Naive thymus-derived CD8-positive, alpha-beta T cell (primary cell): Measurements from ENCODE around the gene ADCY2. TPM values are rescaled to one million over a fixed set of nuclear protein-coding genes. Genes with fewer than 3 reads are reported as not detected.

Source experiments
- ATAC-seq, 2 donors: fragments of 150-1000 bp; cut with Tn5 transposase in 1 of 2; sonication (Bioruptor Pico), chemical (Tn5 transposase) in 1 of 2; 1 replicate in 1 of 2; 2 replicates in 1 of 2; pipeline ENCODE4 v1.10.0; 2021; ENCODE audit warnings: mild to moderate bottlenecking in 2 of 2, moderate library complexity in 2 of 2
- POLR2A ChIA-PET: fragments of 350-600 bp; sonication (Branson Sonifier 250); formaldehyde crosslinking; loops from one replicate; lab custom pipeline; 2021; ENCODE audit warnings: antibody characterized with exemption; lab: Charles Lee
- DNase-seq, 10 donors: peaks; one replicate each; pipeline versions ENCODE4 v3.0.0 to v3.0.0-alpha.2; 2020 to 2022
- H3K27ac Mint-ChIP-seq, 10 donors: one replicate each; pipeline ENCODE4 v1.8.0; 2020 to 2022; ENCODE audit warnings: mild to moderate bottlenecking in 10 of 10, mixed read lengths in 10 of 10, moderate library complexity in 4 of 10, inconsistent platforms in 1 of 10
- H3K27me3 Mint-ChIP-seq, 5 donors: one replicate each; pipeline ENCODE4 v1.8.0; 2021 to 2022; ENCODE audit warnings: mixed read lengths in 5 of 5
- H3K36me3 Mint-ChIP-seq, 3 donors: one replicate each; pipeline ENCODE4 v1.8.0; 2020 to 2022; ENCODE audit warnings: mixed read lengths in 3 of 3, mild to moderate bottlenecking in 2 of 3, inconsistent platforms in 1 of 3
- H3K4me1 Mint-ChIP-seq, 4 donors: one replicate each; pipeline ENCODE4 v1.8.0; 2021 to 2022; ENCODE audit warnings: mixed read lengths in 4 of 4
- H3K4me3 Mint-ChIP-seq, 10 donors: one replicate each; pipeline ENCODE4 v1.8.0; 2020 to 2022; ENCODE audit warnings: mild to moderate bottlenecking in 10 of 10, mixed read lengths in 10 of 10, moderate library complexity in 6 of 10, inconsistent platforms in 1 of 10
- H3K9me3 Mint-ChIP-seq, 9 donors: one replicate each; pipeline ENCODE4 v1.8.0; 2020 to 2022; ENCODE audit warnings: mixed read lengths in 9 of 9, mild to moderate bottlenecking in 3 of 9, inconsistent platforms in 1 of 9, moderate library complexity in 1 of 9
- polyA plus RNA-seq, 3 donors: library from polyadenylated mRNA; unstranded; fragments of 300-500 nt; fragmentation: Illumina TruSeq; gene quantifications; one replicate each; pipeline ENCODE4 v1.2.3, GENCODE V29; 2021
- total RNA-seq, 8 experiments: library from RNA in 2 of 8; stranded (reverse) in 2 of 8; gene quantifications; one replicate each; pipeline ENCODE4 v1.2.3 and lab custom pipeline; 2021 to 2026

Gene ADCY2
- total and polyA plus RNA-seq, 5 experiments from 2014 or later, result not detected

- no peak overlapping the region for H3K27ac Mint-ChIP-seq
- no peaks in the 10 kb centered on the region for H3K36me3 Mint-ChIP-seq
- peaks cover 0 to 12% (median 1%) of the 10 kb centered on the region in 5 donors for H3K27me3 Mint-ChIP-seq
- H3K4me1 Mint-ChIP-seq, result no peaks in the 10 kb centered on the region
- no peak overlapping the region for H3K4me3 Mint-ChIP-seq
- no peak for ATAC-seq
- no peak for DNase-seq
- H3K9me3 Mint-ChIP-seq, result peaks cover 0 to 11% (median 0%) of the 10 kb centered on the region in 9 donors
- POLR2A ChIA-PET, result no interaction called here
These were observed 197.0 kb downstream of the ADCY2 start for GRCh38 chr5:7592910-7593309.

DNA sequence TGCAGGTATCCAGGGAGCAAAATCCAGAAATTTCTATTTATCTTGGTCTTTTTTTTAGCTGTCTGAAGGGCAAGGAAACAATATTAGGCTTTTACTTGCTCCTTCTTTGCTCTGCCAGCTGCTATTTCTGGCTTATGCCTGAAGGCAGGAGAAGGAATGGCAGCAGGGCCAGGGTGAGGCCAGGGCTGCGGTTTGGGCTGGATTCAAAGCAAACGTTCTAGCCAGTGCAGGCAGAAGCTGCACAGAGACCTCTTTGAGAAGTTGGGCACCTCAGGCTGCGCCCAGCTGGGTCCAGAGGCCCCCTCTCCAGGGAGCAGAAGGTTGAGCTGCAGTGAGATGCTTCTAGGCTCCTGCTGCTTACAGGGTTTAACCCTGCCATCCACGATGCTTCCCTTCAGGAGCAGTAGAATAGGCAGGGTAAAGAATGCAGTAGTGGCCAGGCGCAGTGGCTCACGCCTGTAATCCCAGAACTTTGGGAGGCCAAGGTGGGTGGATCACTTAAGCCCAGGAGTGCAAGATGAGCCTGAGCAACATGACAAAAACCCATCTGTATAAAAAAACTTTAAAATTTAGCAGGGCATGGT lies 201.2 kb downstream of the ADCY2 start:
- no peaks in the 10 kb centered on the region for H3K4me1 Mint-ChIP-seq
- POLR2A ChIA-PET, result no interaction called here
- no peak for DNase-seq
- peaks cover 0 to 19% (median 2%) of the 10 kb centered on the region in 9 donors for H3K9me3 Mint-ChIP-seq
- no peak overlapping the region for H3K4me3 Mint-ChIP-seq
- no peak overlapping the region for H3K27ac Mint-ChIP-seq
- peaks cover 0 to 16% (median 2%) of the 10 kb centered on the region in 5 donors for H3K27me3 Mint-ChIP-seq
- ATAC-seq, result no peak
- no peaks in the 10 kb centered on the region for H3K36me3 Mint-ChIP-seq

GRCh38 chr5:7606840-7607465 lies 211.0 kb downstream of the ADCY2 start:
- no peak for ATAC-seq
- peaks cover 0 to 18% (median 3%) of the 10 kb centered on the region in 5 donors for H3K27me3 Mint-ChIP-seq
- no peak overlapping the region for H3K27ac Mint-ChIP-seq
- H3K36me3 Mint-ChIP-seq, result no peaks in the 10 kb centered on the region
- peaks cover 0 to 19% (median 4%) of the 10 kb centered on the region in 9 donors for H3K9me3 Mint-ChIP-seq
- no peaks in the 10 kb centered on the region for H3K4me1 Mint-ChIP-seq
- DNase-seq, result no peak
- H3K4me3 Mint-ChIP-seq, result no peak overlapping the region
- POLR2A ChIA-PET, result no interaction called here

DNA sequence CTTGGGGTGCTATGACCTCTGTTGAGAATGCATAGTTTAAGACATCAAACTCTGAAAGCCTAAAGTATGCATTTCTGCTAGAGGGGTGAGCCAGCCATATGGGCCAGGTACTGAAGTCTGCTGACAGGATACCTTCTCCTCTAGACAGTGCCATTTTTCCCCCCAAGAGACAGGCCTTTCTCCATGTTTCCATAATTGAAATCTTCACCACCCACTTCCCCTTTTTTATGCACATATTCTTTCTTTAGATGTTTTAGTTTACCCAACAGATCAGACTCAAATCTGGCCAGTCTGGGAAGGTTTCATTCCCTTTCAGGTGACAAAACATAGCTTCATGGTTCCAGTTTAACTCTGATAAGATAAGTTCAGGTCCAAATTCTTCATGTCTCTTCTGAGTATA lies 212.8 kb downstream of the ADCY2 start:
- Mint-ChIP-seq H3K4me1 (no peaks in the 10 kb centered on the region), H3K27ac (no peak overlapping the region), H3K36me3 (no peaks in the 10 kb centered on the region), H3K9me3 (peaks cover 0 to 10% (median 0%) of the 10 kb centered on the region in 9 donors), H3K4me3 (no peak overlapping the region), H3K27me3 (peaks cover 0 to 23% (median 3%) of the 10 kb centered on the region in 5 donors)
- ATAC-seq (no peak), DNase-seq (no peak)
- POLR2A ChIA-PET, result no interaction called here

- Mint-ChIP-seq H3K9me3 (peaks cover 0 to 10% (median 5%) of the 10 kb centered on the region in 9 donors), H3K36me3 (no peaks in the 10 kb centered on the region), H3K27me3 (peaks cover 0 to 27% (median 3%) of the 10 kb centered on the region in 5 donors), H3K4me3 (no peak overlapping the region), H3K4me1 (no peaks in the 10 kb centered on the region), H3K27ac (no peak overlapping the region)
- DNase-seq (no peak), ATAC-seq (no peak)
- POLR2A ChIA-PET, result no interaction called here
These were observed 213.8 kb downstream of the ADCY2 start for GRCh38 chr5:7609726-7610125.

DNA sequence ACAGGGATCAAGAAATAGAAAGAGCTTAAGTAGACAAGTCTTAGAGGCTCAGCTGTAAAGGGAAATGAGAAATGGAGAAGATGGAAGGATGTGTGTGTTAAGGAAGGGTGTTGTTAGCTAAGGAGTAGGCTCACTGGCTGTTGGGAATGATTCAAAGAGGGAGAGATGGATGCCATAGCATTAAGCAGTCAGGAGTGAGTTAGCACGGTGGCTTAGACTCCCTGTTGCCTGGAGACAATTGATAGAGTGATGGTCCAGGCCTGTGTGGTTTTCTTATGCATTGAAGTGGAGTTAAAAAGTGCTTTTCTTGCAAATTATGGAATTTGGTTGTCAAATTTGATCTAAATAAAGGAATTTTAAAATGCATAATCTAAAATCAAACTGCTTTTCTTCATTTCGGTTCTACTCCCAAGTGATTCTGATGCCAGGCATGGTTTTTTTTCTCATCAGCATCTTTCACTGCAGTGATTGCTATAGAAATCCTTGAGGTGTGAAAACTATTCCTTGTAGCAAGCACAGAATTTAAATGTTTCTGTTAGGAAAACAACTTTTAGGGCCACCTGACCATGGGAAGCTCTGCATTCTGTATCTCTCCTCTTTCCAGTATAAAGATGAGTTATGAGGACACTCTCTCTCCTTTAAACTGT lies 214.7 kb downstream of the ADCY2 start:
- no peak for DNase-seq
- Mint-ChIP-seq H3K27me3 (peaks cover 0 to 27% (median 3%) of the 10 kb centered on the region in 5 donors), H3K4me1 (no peaks in the 10 kb centered on the region), H3K9me3 (peaks cover 0 to 10% (median 5%) of the 10 kb centered on the region in 9 donors), H3K4me3 (no peak overlapping the region), H3K27ac (peak overlapping the region in 1 of 10 donors; percentile 13), H3K36me3 (no peaks in the 10 kb centered on the region)
- POLR2A ChIA-PET, result no interaction called here
- no peak for ATAC-seq

DNA sequence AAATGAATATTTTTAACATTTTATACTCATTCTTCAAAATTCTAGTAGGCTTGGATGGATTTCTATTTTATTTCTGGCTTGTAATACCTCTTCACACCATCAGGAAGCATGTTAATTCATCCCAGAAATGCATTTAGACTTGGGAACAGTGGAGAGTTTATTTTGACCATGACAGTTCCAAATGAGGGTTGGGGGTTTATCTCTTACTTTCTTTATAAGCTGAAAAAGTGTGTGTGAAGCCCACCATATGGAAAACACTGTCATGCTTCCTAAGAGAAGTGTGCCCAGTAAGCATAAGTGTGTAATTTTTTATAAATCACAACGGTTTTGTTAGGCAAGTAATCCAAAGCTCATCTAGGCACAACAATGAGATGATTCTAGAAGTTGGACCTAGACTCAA lies 215.6 kb downstream of the ADCY2 start:
- Mint-ChIP-seq H3K4me3 (no peak overlapping the region), H3K4me1 (no peaks in the 10 kb centered on the region), H3K9me3 (peaks cover 0 to 8% (median 4%) of the 10 kb centered on the region in 9 donors), H3K27ac (no peak overlapping the region), H3K27me3 (peaks cover 0 to 27% (median 5%) of the 10 kb centered on the region in 5 donors), H3K36me3 (no peaks in the 10 kb centered on the region)
- ATAC-seq (no peak), DNase-seq (no peak)
- POLR2A ChIA-PET, result no interaction called here

DNA sequence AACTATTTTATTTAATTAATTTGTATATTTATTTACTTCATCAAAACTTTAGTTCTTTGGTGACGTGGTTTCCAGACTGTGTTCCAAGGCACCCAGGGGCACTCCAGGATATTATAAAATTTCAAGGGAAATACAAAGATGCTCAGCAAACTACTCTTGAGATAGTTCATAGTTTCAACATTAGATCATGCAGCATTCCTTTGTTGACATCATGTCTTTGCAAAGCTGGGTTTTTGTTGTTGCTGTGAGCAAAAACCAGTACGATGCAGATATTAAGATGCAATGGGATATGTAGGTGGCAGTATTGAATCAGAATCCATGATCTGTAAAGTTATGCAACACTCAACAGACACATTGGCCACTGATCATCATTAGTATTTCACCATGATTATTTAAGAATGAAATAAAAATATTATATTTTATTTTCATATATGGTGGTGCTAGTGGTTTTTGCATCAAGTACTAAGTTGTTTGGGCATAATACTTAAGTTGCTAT lies 219.7 kb downstream of the ADCY2 start:
- peaks cover 0 to 8% (median 3%) of the 10 kb centered on the region in 5 donors for H3K27me3 Mint-ChIP-seq
- no peak overlapping the region for H3K4me3 Mint-ChIP-seq
- peaks cover 0 to 8% (median 0%) of the 10 kb centered on the region in 9 donors for H3K9me3 Mint-ChIP-seq
- POLR2A ChIA-PET, result no interaction called here
- no peak overlapping the region for H3K27ac Mint-ChIP-seq
- no peaks in the 10 kb centered on the region for H3K4me1 Mint-ChIP-seq
- H3K36me3 Mint-ChIP-seq, result no peaks in the 10 kb centered on the region
- DNase-seq (no peak), ATAC-seq (no peak)

DNA sequence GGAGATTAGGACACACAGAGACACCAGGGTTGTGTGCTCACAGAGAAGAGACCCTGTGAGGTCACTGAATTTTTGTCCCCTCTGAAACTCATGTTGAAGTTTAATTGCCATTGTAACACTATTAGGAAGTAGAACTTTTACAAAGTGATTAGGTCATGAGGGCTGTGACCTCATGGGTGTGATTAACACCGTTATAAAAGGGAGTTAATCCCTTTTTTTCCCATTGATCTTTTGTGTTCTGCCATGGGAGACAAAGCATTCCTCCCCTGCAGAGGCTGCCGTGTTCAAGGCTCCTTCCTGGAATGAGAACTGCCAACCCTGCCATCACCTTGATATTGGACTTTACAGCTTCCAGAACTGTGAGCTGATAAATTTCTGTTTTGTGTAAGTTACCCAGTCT lies 221.0 kb downstream of the ADCY2 start:
- H3K4me1 Mint-ChIP-seq, result no peaks in the 10 kb centered on the region
- H3K27me3 Mint-ChIP-seq, result peaks cover 0 to 8% (median 3%) of the 10 kb centered on the region in 5 donors
- POLR2A ChIA-PET, result no interaction called here
- peaks cover 0 to 8% (median 0%) of the 10 kb centered on the region in 9 donors for H3K9me3 Mint-ChIP-seq
- H3K27ac Mint-ChIP-seq, result no peak overlapping the region
- no peaks in the 10 kb centered on the region for H3K36me3 Mint-ChIP-seq
- no peak overlapping the region for H3K4me3 Mint-ChIP-seq
- no peak for ATAC-seq
- DNase-seq, result no peak

DNA sequence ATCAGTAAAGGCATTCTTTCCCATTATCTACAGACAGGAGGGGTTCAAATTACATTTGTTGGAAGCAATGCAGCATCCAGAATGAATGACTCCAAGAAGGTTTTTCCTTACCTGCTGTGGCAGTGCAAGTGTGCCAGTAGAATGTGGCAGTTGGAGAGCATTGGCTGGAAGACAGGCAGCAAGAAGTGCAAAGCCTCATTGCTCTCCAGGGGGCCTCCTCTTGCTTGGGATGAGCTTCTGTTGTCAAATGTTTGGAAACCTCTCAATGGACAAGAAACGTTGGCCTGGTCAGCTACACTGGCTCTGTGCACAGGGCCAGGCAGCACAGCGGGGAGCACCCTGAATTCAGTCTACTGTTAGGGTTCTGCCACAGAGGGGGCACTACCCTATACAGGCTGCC lies 226.6 kb downstream of the ADCY2 start:
- POLR2A ChIA-PET, result no interaction called here
- peaks cover 0 to 9% (median 2%) of the 10 kb centered on the region in 9 donors for H3K9me3 Mint-ChIP-seq

DNA sequence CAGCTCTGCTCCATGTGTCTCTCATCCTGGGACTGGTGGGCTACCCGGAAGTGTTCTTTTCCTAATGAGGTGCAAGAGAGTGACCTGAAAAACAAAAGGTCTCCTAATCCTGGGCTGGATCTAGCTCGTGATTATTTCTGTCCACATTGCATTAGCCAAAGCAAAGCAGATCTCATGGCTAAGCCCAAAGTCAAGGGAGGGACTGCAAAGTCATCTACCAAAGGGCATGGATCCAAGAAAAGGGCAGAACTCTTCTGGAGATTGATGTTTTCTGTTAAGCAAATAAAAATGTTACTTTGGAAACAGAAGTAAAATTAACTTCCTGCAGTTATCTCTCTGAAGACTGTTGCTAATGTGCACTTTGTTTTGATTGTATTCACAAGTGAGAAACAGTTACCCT lies 229.8 kb downstream of the ADCY2 start:
- Mint-ChIP-seq H3K4me3 (no peak overlapping the region), H3K4me1 (no peaks in the 10 kb centered on the region), H3K27me3 (peaks cover 0 to 2% (median 0%) of the 10 kb centered on the region in 5 donors), H3K9me3 (peaks cover 0 to 11% (median 2%) of the 10 kb centered on the region in 9 donors), H3K27ac (no peak overlapping the region), H3K36me3 (no peaks in the 10 kb centered on the region)
- DNase-seq (no peak), ATAC-seq (no peak)
- POLR2A ChIA-PET, result no interaction called here

More for the DNA sequence above, 226.6 kb downstream of the ADCY2 start:
- no peak overlapping the region for H3K4me3 Mint-ChIP-seq
- no peak for DNase-seq
- no peaks in the 10 kb centered on the region for H3K36me3 Mint-ChIP-seq
- H3K4me1 Mint-ChIP-seq, result no peaks in the 10 kb centered on the region
- ATAC-seq, result no peak
- H3K27ac Mint-ChIP-seq, result no peak overlapping the region
- H3K27me3 Mint-ChIP-seq, result peaks cover 0 to 2% (median 0%) of the 10 kb centered on the region in 5 donors

- Mint-ChIP-seq H3K36me3 (no peaks in the 10 kb centered on the region), H3K27me3 (peaks cover 0 to 8% (median 0%) of the 10 kb centered on the region in 5 donors), H3K4me3 (no peak overlapping the region), H3K9me3 (peaks cover 0 to 28% (median 3%) of the 10 kb centered on the region in 9 donors), H3K27ac (no peak overlapping the region), H3K4me1 (no peaks in the 10 kb centered on the region)
- POLR2A ChIA-PET, result no interaction called here
- DNase-seq (no peak), ATAC-seq (no peak)
These were observed 232.3 kb downstream of the ADCY2 start for GRCh38 chr5:7628248-7628647.

- Mint-ChIP-seq H3K27ac (no peak overlapping the region), H3K27me3 (peaks cover 0 to 8% (median 0%) of the 10 kb centered on the region in 5 donors), H3K9me3 (peaks cover 0 to 28% (median 3%) of the 10 kb centered on the region in 9 donors), H3K4me3 (no peak overlapping the region), H3K36me3 (no peaks in the 10 kb centered on the region), H3K4me1 (no peaks in the 10 kb centered on the region)
- ATAC-seq, result no peak
- POLR2A ChIA-PET, result no interaction called here
- no peak for DNase-seq
These were observed 232.9 kb downstream of the ADCY2 start for GRCh38 chr5:7628820-7629219.
